Gastrocnemius medialis (tissue), 4 donors: Measurements from ENCODE around the gene TIMP3. TPM values are rescaled to one million over a fixed set of nuclear protein-coding genes. Genes with fewer than 3 reads are reported as not detected.

Experiments used
- ATAC-seq, 2 donors: fragments of 150-250 bp; one replicate each; pipeline ENCODE4 v1.9.1; 2016
- DNase-seq, 2 donors: peaks; one replicate each; pipeline ENCODE4 v3.0.0-alpha.2; 2019
- H3K27ac ChIP-seq, 4 donors: fragments of 200-600 bp; sonication (generic); 1 replicate in 1 of 4; 2 replicates in 3 of 4; pipeline ENCODE4 v1.5.1; 2016 to 2018; ENCODE audit warnings: mild to moderate bottlenecking in 2 of 4, moderate library complexity in 1 of 4
- H3K27me3 ChIP-seq, 3 donors: fragments of 200-600 bp; sonication (generic) in 2 of 3; 1 replicate in 1 of 3; 2 replicates in 2 of 3; pipeline versions ENCODE4 v1.5.1 to v1.6.0; 2016 to 2019; ENCODE audit warnings: mild to moderate bottlenecking in 1 of 3, moderate library complexity in 1 of 3
- H3K36me3 ChIP-seq, 2 donors: fragments of 200-600 bp; sonication (generic) in 1 of 2; one replicate each; pipeline ENCODE4 v1.5.1; 2017 to 2018
- H3K4me1 ChIP-seq, 2 donors: fragments of 200-600 bp; sonication (generic) in 1 of 2; one replicate each; pipeline ENCODE4 v1.5.1; 2016 to 2017; ENCODE audit warnings: mild to moderate bottlenecking in 2 of 2
- H3K4me3 ChIP-seq, 4 donors: fragments of 200-600 bp; sonication (generic) in 3 of 4; 1 replicate in 1 of 4; 2 replicates in 3 of 4; pipeline ENCODE4 v1.5.1; 2016 to 2019; ENCODE audit warnings: mild to moderate bottlenecking in 2 of 4
- H3K9me3 ChIP-seq, 3 donors: fragments of 200-600 bp; sonication (generic) in 2 of 3; 1 replicate in 1 of 3; 2 replicates in 2 of 3; pipeline ENCODE4 v1.5.1; 2016 to 2019
- CTCF ChIP-seq, 5 experiments: fragments of 450-650 bp in 3 of 5; fragments of 200-600 bp in 2 of 5; sonication (generic) in 2 of 5; IDR thresholded peaks in 4 of 5; conservative IDR thresholded peaks in 1 of 5; 1 replicate in 4 of 5; 2 replicates in 1 of 5; pipeline ENCODE4 v1.5.1; 2016 to 2019; ENCODE audit warnings: antibody characterized with exemption in 5 of 5, mild to moderate bottlenecking in 3 of 5, moderate library complexity in 3 of 5
- POLR2A ChIP-seq, 2 donors: fragments of 450-650 bp; IDR thresholded peaks; one replicate each; pipeline ENCODE4 v1.6.1; 2017; ENCODE audit warnings: antibody characterized with exemption in 2 of 2, mild to moderate bottlenecking in 2 of 2, moderate library complexity in 2 of 2
- in situ Hi-C, 4 donors: fragments of 200-750 bp; cut with MboI; loops; one replicate each; pipeline versions ENCODE4 v1.15.0 to v1.8.0; 2017; ENCODE audit warnings: low sequenced_read_pairs in 4 of 4
- intact Hi-C: fragments of 100-400 bp; cut with DNase I; formaldehyde crosslinking; loops from one replicate; pipeline ENCODE4 v1.15.1; 2023; ENCODE audit warnings: low total_unique reads
- total RNA-seq, 4 donors: library from RNA; depleted of rRNA; stranded (reverse); fragments of >200 nt; gene quantifications; one replicate each; pipeline versions ENCODE4 v1.1.0 to v1.2.3, GENCODE V29; 2016

TIMP3 gene
- total RNA-seq, 4 donors from 2014 or later = 102 to 247 (median 144) TPM

GRCh38 chr22:32837803-32838202, 36.3 kb downstream of the TIMP3 start:
- in situ Hi-C loops = no loop called here
- intact Hi-C loops = no loop called here
- ATAC-seq = no peak
- peak overlapping the region; percentile 41 to 56 (median 48) for H3K27ac ChIP-seq
- no peaks in the 10 kb centered on the region for H3K27me3 ChIP-seq
- H3K4me1 ChIP-seq = peaks cover 44 to 61% of the 10 kb centered on the region in 2 donors
- H3K4me3 ChIP-seq = no peak overlapping the region
- DNase-seq = no peak
- no peaks in the 10 kb centered on the region for H3K36me3 ChIP-seq
- no peaks in the 10 kb centered on the region for H3K9me3 ChIP-seq
- no peak for TF ChIP-seq POLR2A (IDR thresholded peaks at IDR 0.05)
- TF ChIP-seq CTCF (IDR thresholded peaks at IDR 0.05 in 4 of 5, conservative IDR thresholded peaks at IDR 0.05 in 1 of 5) = no peak

- intact Hi-C loops (no loop called here), in situ Hi-C loops (no loop called here)
- no peaks in the 10 kb centered on the region for H3K9me3 ChIP-seq
- ATAC-seq (no peak), DNase-seq (no peak)
- no peaks in the 10 kb centered on the region for H3K36me3 ChIP-seq
- TF ChIP-seq POLR2A (IDR thresholded peaks at IDR 0.05) = no peak
- no peak overlapping the region for H3K4me3 ChIP-seq
- H3K27me3 ChIP-seq = no peaks in the 10 kb centered on the region
- H3K27ac ChIP-seq = peak overlapping the region; percentile 4 to 56 (median 48)
- H3K4me1 ChIP-seq = peaks cover 36 to 56% of the 10 kb centered on the region in 2 donors
These were observed 38.5 kb downstream of the TIMP3 start for GRCh38 chr22:32839831-32840584.

GRCh38 chr22:32841175-32841574, 39.7 kb downstream of the TIMP3 start:
- DNase-seq = no peak
- intact Hi-C loops (no loop called here), in situ Hi-C loops (no loop called here)
- no peak for TF ChIP-seq POLR2A (IDR thresholded peaks at IDR 0.05)
- TF ChIP-seq CTCF (IDR thresholded peaks at IDR 0.05 in 4 of 5, conservative IDR thresholded peaks at IDR 0.05 in 1 of 5) = no peak
- Histone ChIP-seq H3K27me3 (no peaks in the 10 kb centered on the region), H3K36me3 (no peaks in the 10 kb centered on the region), H3K27ac (peak overlapping the region in 3 of 4 donors; percentile 12 to 56 (median 52)), H3K4me3 (no peak overlapping the region), H3K4me1 (peaks cover 40 to 57% of the 10 kb centered on the region in 2 donors), H3K9me3 (no peaks in the 10 kb centered on the region)
- ATAC-seq = no peak

GRCh38 chr22:32842486-32842885, 41.0 kb downstream of the TIMP3 start:
- Histone ChIP-seq H3K4me3 (no peak overlapping the region), H3K36me3 (no peaks in the 10 kb centered on the region), H3K9me3 (no peaks in the 10 kb centered on the region), H3K27me3 (no peaks in the 10 kb centered on the region), H3K4me1 (peaks cover 42 to 45% of the 10 kb centered on the region in 2 donors), H3K27ac (peak overlapping the region in 2 of 4 donors; percentile 21 to 34)
- DNase-seq (no peak), ATAC-seq (no peak)
- TF ChIP-seq POLR2A (IDR thresholded peaks at IDR 0.05) (no peak), CTCF (IDR thresholded peaks at IDR 0.05 in 4 of 5, conservative IDR thresholded peaks at IDR 0.05 in 1 of 5) (no peak)
- in situ Hi-C loops = no loop called here
- intact Hi-C loops = no loop called here

- Histone ChIP-seq H3K36me3 (no peaks in the 10 kb centered on the region), H3K4me3 (no peak overlapping the region), H3K27ac (peak overlapping the region in 2 of 4 donors; percentile 29 to 34), H3K4me1 (peaks cover 42 to 43% of the 10 kb centered on the region in 2 donors), H3K9me3 (no peaks in the 10 kb centered on the region), H3K27me3 (no peaks in the 10 kb centered on the region)
- no peak for TF ChIP-seq CTCF (IDR thresholded peaks at IDR 0.05 in 4 of 5, conservative IDR thresholded peaks at IDR 0.05 in 1 of 5)
- in situ Hi-C loops = no loop called here
- no peak for DNase-seq
- intact Hi-C loops = no loop called here
- ATAC-seq = no peak
These were observed 41.8 kb downstream of the TIMP3 start for GRCh38 chr22:32843300-32843699.
